Stimulated activated effector memory CD8-positive, alpha-beta T cell treated with anti-CD3 and anti-CD28 coated beads, Interleukin-12 subunit alpha, Interleukin-12 subunit beta, amount 100 ng/mL, for 72 hours (primary cell): ENCODE data around the gene C1S.
A peak's percentile ranks its signal among the peaks of the same experiment; 100 is the strongest.
"Not testable (repeated sequence)": the region's sequence is repeated elsewhere in the genome, so short reads cannot be mapped to it uniquely, and the experiment has no call there.

Experiments used
- ATAC-seq: fragments of 150-1000 bp; cut with Tn5 transposase; 2 replicates; pipeline ENCODE4 v1.10.0; 2021
- DNase-seq, 2 donors: peaks; one replicate each; pipeline ENCODE4 v3.0.0; 2021 to 2022; ENCODE audit warnings: low spot score in 2 of 2
- H3K27ac Mint-ChIP-seq: one replicate; pipeline ENCODE4 v1.8.0; 2022; ENCODE audit warnings: mild to moderate bottlenecking, mixed read lengths
- H3K36me3 Mint-ChIP-seq: one replicate; pipeline ENCODE4 v1.8.0; 2022; ENCODE audit warnings: mild to moderate bottlenecking, mixed read lengths
- H3K4me1 Mint-ChIP-seq: one replicate; pipeline ENCODE4 v1.8.0; 2022; ENCODE audit warnings: mixed read lengths
- H3K4me3 Mint-ChIP-seq: one replicate; pipeline ENCODE4 v1.8.0; 2022; ENCODE audit warnings: mild to moderate bottlenecking, mixed read lengths
- H3K9me3 Mint-ChIP-seq: one replicate; pipeline ENCODE4 v1.8.0; 2022; ENCODE audit warnings: mixed read lengths

Gene C1S

GRCh38 chr12:7035463-7035862, 25.1 kb upstream of the C1S start:
- H3K9me3 Mint-ChIP-seq: no peaks in the 10 kb centered on the region
- DNase-seq (no peak), ATAC-seq (no peak)
- H3K36me3 Mint-ChIP-seq: no peaks in the 10 kb centered on the region
- peaks cover 13% of the 10 kb centered on the region for H3K4me1 Mint-ChIP-seq
- H3K4me3 Mint-ChIP-seq: no peak overlapping the region
- H3K27ac Mint-ChIP-seq: no peak overlapping the region

GRCh38 chr12:7037411-7037810, 23.1 kb upstream of the C1S start:
- not testable (repeated sequence) for H3K36me3 Mint-ChIP-seq, H3K4me3 Mint-ChIP-seq, H3K9me3 Mint-ChIP-seq

DNA sequence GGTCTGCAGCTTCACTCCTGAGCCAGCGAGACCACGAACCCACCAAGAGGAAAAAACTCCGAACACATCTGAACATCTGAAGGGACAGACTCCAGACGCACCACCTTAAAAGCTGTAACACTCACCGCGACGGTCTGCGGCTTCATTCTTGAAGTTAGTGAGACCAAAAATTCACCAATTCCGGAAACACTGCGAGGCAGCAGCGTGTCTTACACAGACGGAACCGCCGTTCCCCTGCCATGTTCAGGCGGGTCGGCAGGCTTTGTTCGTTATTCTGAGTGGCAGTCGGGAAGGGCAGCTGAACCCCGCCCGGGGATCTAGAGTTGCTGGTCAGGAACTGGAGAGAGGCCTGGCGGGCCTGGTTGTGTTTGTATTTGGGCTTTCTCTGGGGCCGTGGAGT, 21.9 kb upstream of the C1S start:
- Mint-ChIP-seq H3K4me3 (no peak overlapping the region), H3K36me3 (no peaks in the 10 kb centered on the region), H3K27ac (no peak overlapping the region), H3K9me3 (no peaks in the 10 kb centered on the region), H3K4me1 (peaks cover 13% of the 10 kb centered on the region)
- ATAC-seq (no peak), DNase-seq (no peak)

More at GRCh38 chr12:7037411-7037810, 23.1 kb upstream of the C1S start:
- not testable (repeated sequence) for ATAC-seq, DNase-seq
- H3K27ac Mint-ChIP-seq: peak overlapping the region; percentile 86
- H3K4me1 Mint-ChIP-seq: peaks cover 13% of the 10 kb centered on the region

GRCh38 chr12:7039403-7039802, 21.1 kb upstream of the C1S start:
- Mint-ChIP-seq H3K4me3 (no peak overlapping the region), H3K4me1 (peaks cover 13% of the 10 kb centered on the region), H3K27ac (no peak overlapping the region), H3K9me3 (no peaks in the 10 kb centered on the region), H3K36me3 (no peaks in the 10 kb centered on the region)
- ATAC-seq (no peak), DNase-seq (no peak)

DNA sequence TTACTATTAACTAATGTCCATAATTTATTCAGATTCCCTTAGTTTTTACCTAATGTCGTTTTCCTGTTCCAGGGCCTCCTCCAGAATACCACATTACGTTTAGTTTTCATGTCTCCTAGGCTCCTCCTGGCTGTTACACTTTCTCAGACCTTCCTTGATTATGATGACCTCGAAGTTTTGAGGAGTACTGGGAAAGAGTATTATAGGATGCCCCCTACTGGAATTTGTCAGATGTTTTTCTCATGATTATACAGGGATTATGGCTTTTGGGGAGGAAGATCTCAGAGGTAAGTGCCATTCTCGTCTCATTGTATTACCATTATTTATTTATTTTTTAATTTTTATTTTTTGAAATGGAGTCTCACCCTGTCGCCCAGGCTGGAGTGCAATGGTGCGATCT, 17.7 kb upstream of the C1S start:
- no peak for ATAC-seq
- H3K4me1 Mint-ChIP-seq: peaks cover 12% of the 10 kb centered on the region
- no peak for DNase-seq
- H3K36me3 Mint-ChIP-seq: no peaks in the 10 kb centered on the region
- no peak overlapping the region for H3K4me3 Mint-ChIP-seq
- H3K9me3 Mint-ChIP-seq: no peaks in the 10 kb centered on the region
- no peak overlapping the region for H3K27ac Mint-ChIP-seq

GRCh38 chr12:7045913-7046312, 14.6 kb upstream of the C1S start:
- Mint-ChIP-seq H3K4me3 (no peak overlapping the region), H3K36me3 (no peaks in the 10 kb centered on the region), H3K4me1 (peaks cover 12% of the 10 kb centered on the region), H3K9me3 (no peaks in the 10 kb centered on the region), H3K27ac (no peak overlapping the region)
- ATAC-seq (no peak), DNase-seq (no peak)

- H3K9me3 Mint-ChIP-seq: no peaks in the 10 kb centered on the region
- H3K4me1 Mint-ChIP-seq: peaks cover 12% of the 10 kb centered on the region
- DNase-seq (no peak), ATAC-seq (no peak)
- H3K36me3 Mint-ChIP-seq: no peaks in the 10 kb centered on the region
- peak overlapping the region; percentile 32 for H3K27ac Mint-ChIP-seq
- no peak overlapping the region for H3K4me3 Mint-ChIP-seq
Observed at GRCh38 chr12:7046383-7047105, 14.0 kb upstream of the C1S start.

- ATAC-seq (no peak), DNase-seq (no peak)
- H3K4me1 Mint-ChIP-seq: peaks cover 12% of the 10 kb centered on the region
- H3K9me3 Mint-ChIP-seq: no peaks in the 10 kb centered on the region
- peak overlapping the region; percentile 32 for H3K27ac Mint-ChIP-seq
- H3K36me3 Mint-ChIP-seq: no peaks in the 10 kb centered on the region
- no peak overlapping the region for H3K4me3 Mint-ChIP-seq
Observed at GRCh38 chr12:7047306-7047705, 13.2 kb upstream of the C1S start.

DNA sequence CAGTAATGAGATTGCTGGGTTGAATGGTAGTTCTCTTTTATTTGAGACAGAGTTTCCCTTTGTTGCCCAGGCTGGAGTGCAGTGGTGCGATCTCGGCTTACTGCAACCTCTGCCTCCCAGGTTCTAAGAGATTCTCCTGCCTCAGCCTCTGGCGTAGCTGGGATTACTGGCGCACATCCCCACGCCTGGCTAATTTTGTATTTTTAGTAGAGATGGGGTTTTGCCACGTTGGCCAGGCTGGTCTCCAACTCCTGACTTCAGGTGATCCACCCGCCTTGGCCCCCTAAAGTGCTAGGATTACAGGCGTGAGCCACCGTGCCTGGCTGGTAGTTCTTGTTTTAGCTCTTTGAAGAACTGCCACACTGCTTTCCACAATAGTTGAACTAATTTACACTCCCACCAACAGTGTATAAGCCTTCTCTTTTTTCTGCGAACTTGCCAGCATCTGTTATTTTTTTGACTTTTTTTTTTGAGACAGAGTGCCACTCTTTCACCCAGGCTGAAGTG, 11.0 kb upstream of the C1S start:
- ATAC-seq, H3K27ac Mint-ChIP-seq, H3K4me3 Mint-ChIP-seq, H3K36me3 Mint-ChIP-seq, DNase-seq, H3K9me3 Mint-ChIP-seq: not testable (repeated sequence)
- peaks cover 12% of the 10 kb centered on the region for H3K4me1 Mint-ChIP-seq

DNA sequence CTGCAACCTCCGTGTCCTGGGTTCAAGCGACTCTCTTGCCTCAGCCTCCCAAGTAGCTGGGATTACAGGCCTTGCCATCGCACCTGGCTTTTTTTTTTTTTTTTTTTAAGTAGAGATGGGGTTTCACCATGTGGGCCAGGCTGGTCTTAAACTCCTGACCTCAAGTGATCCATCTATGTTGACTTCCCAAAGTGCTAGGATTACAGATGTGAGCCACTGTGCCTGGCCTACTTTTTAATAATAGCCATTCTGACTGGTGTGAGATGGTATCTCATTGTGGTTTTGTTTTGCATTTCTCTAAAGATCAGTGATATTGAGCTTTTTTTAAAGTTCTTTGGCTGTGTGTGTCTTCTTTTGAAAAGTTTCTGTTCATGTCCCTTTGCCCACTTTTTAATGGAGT, 10.5 kb upstream of the C1S start:
- DNase-seq, H3K36me3 Mint-ChIP-seq, H3K9me3 Mint-ChIP-seq, H3K4me3 Mint-ChIP-seq, ATAC-seq, H3K27ac Mint-ChIP-seq: not testable (repeated sequence)
- peaks cover 12% of the 10 kb centered on the region for H3K4me1 Mint-ChIP-seq

DNA sequence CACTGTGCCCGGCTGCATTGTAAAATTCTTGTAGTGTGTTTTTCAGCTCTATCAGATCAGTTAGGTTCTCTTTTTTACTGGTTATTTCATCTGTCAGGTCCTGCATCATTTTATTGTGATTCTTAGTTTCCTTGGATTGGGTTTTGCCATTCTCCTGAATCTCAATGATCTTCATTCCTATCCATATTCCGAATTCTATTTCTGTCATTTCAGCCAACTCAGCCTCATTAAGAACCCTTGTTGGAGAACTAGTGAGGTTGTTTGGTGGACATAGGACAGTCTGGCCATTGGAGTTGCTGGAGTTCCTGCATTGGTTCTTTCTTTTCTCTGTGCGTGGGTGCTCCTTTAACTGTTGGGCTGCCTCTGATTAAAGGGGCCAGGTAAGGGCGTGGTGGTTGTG, 5.6 kb upstream of the C1S start:
- no peaks in the 10 kb centered on the region for H3K4me1 Mint-ChIP-seq
- no peak overlapping the region for H3K27ac Mint-ChIP-seq
- H3K4me3 Mint-ChIP-seq: no peak overlapping the region
- H3K9me3 Mint-ChIP-seq: no peaks in the 10 kb centered on the region
- DNase-seq (no peak), ATAC-seq (no peak)
- H3K36me3 Mint-ChIP-seq: no peaks in the 10 kb centered on the region

- not testable (repeated sequence) for H3K27ac Mint-ChIP-seq, H3K36me3 Mint-ChIP-seq, DNase-seq, ATAC-seq, H3K4me1 Mint-ChIP-seq, H3K4me3 Mint-ChIP-seq, H3K9me3 Mint-ChIP-seq
Observed at GRCh38 chr12:7055736-7056135, 4.8 kb upstream of the C1S start.

GRCh38 chr12:7058163-7058845, 2.2 kb upstream of the C1S start:
- Mint-ChIP-seq H3K9me3 (no peaks in the 10 kb centered on the region), H3K4me1 (no peaks in the 10 kb centered on the region), H3K4me3 (no peak overlapping the region), H3K36me3 (no peaks in the 10 kb centered on the region), H3K27ac (no peak overlapping the region)
- ATAC-seq (no peak), DNase-seq (no peak)

DNA sequence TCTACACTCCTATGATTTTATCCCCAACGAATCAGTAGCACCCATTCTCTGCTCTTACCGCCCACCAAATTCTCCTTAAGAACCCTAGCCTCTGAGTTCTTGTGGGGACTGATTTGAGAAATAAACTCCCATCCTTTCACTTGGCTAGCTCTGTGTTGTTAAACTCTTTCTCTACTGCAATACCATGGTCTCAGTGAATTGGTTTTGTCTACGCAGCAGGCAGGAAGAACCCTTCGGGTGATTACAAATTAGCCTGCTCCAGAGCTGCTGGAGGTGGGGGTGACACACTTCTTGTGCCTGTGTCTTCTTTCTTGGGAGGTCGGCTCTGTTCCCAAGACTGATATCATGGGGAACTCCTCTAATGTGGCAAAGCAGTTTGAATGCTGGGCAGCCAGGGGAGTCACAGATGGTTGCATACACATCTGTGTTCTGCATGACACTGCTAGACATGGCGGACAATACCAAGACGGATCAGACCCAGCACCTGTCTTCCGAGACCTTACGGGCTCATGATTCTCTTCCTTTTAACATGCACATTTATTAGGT, 1.6 kb upstream of the C1S start:
- DNase-seq: no peak
- Mint-ChIP-seq H3K4me3 (no peak overlapping the region), H3K4me1 (no peaks in the 10 kb centered on the region), H3K9me3 (no peaks in the 10 kb centered on the region), H3K36me3 (no peaks in the 10 kb centered on the region), H3K27ac (no peak overlapping the region)
- no peak for ATAC-seq

- Mint-ChIP-seq H3K27ac (no peak overlapping the region), H3K36me3 (no peaks in the 10 kb centered on the region), H3K9me3 (no peaks in the 10 kb centered on the region), H3K4me3 (no peak overlapping the region), H3K4me1 (no peaks in the 10 kb centered on the region)
- no peak for ATAC-seq
- DNase-seq: no peak
Observed at GRCh38 chr12:7059780-7060179, 738 bp upstream of the C1S start.

DNA sequence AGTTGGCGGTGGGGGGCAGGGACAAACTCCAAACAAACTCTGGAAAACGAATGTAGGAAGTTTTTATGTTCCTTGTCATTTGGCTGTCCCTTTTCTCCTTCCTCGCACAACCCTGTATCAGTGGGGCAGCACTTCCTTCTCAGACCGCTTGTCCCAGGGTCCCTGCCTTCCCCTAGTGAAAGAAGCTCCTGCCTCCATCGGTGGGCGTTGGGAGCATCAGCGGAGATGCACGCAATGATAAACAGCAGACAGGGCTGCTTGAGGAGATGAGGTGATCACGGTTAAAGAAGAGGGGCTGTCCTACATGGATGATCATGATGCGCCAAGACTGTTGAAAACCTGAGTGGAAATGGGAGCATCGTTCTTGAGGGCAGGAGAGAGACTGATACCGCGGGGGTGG, 620 bp downstream of the C1S start:
- Mint-ChIP-seq H3K36me3 (no peaks in the 10 kb centered on the region), H3K27ac (no peak overlapping the region), H3K9me3 (no peaks in the 10 kb centered on the region), H3K4me3 (no peak overlapping the region), H3K4me1 (no peaks in the 10 kb centered on the region)
- DNase-seq (no peak), ATAC-seq (no peak)
